Measurements from ENCODE around the gene HERC2. TPM values are rescaled to one million over a fixed set of nuclear protein-coding genes. Genes with fewer than 3 reads are reported as not detected.

The HERC2 gene
- total and polyA plus RNA-seq, 2 of the 8 experiments (the other 6 are each of a cell fraction or from before 2014, with no cell fraction given): 83.0 to 88.7 TPM

GRCh38 chr15:28286031-28286430 is 35.9 kb downstream of the HERC2 start:
- H2BK120ac ChIP-seq (replicated peaks; ENCODE audit: low read depth, low read length): no peak overlapping the region
- no peak overlapping the region for H3K4me3 ChIP-seq (ENCODE audit: extremely low read depth in 1 of 4, insufficient read depth in 2 of 4, low read depth in 3 of 4, low read length in 4 of 4)
- H3K56ac ChIP-seq (replicated peaks; ENCODE audit: insufficient read length, low read depth, low read length): no peak overlapping the region
- DNase-seq (ENCODE audit: low read depth in 1 of 2, low spot score in 2 of 2) (no peak), FAIRE-seq (no peak)
- no peak overlapping the region for H2AK5ac ChIP-seq (ENCODE audit: low read depth, low read length)
- 90% methylated on average over 3 of the region's 3 CpGs; no CpG with 5 or more reads in 1 of the 2 experiments for WGBS, 2 experiments (ENCODE audit: extremely low coverage in 1 of 2, insufficient coverage in 1 of 2, insufficient read length in 1 of 2, insufficient replicate concordance in 2 of 2, low coverage in 1 of 2, low lambda C conversion rate in 2 of 2, missing lambda C conversion rate in 1 of 2)
- ChIA-PET CTCF (ENCODE audit: partially characterized antibody) (no interaction called here), POLR2A (ENCODE audit: partially characterized antibody) (no interaction called here)
- no peaks in the 10 kb centered on the region for H3K23me2 ChIP-seq (ENCODE audit: low read depth, low read length)
- H3K9ac ChIP-seq (replicated peaks in 1 of 4; ENCODE audit: extremely low read depth in 1 of 4, low read depth in 3 of 4, low read length in 3 of 4): no peak overlapping the region
- H3K4me2 ChIP-seq (ENCODE audit: insufficient read depth in 1 of 2, low read depth in 2 of 2, low read length in 2 of 2): no peak overlapping the region
- H2BK5ac ChIP-seq (ENCODE audit: low read depth, low read length): no peak overlapping the region
- H3K79me2 ChIP-seq (ENCODE audit: control insufficient read depth in 1 of 2, insufficient read depth in 2 of 2, low read length in 2 of 2): peaks cover 0 to 55% of the 10 kb centered on the region in 2 experiments; a peak in 2 of 4 replicates
- TF ChIP-seq KDM4A (IDR thresholded peaks at IDR 0.05; ENCODE audit: low read depth, low read length, severe bottlenecking) (no peak), TBP (IDR thresholded peaks at IDR 0.05; ENCODE audit: low read depth, low read length) (no peak), CTCF (IDR thresholded peaks at IDR 0.05; ENCODE audit: control extremely low read depth in 1 of 3, insufficient read depth in 1 of 3, low read depth in 1 of 3, low read length in 3 of 3) (no peak), KDM1A (IDR thresholded peaks at IDR 0.05; ENCODE audit: borderline replicate concordance, low read length) (no peak), BACH1 (IDR thresholded peaks at IDR 0.05; ENCODE audit: low read length) (no peak), SP2 (IDR thresholded peaks at IDR 0.05; ENCODE audit: low read length) (no peak), PHF8 (conservative IDR thresholded peaks at IDR 0.05; ENCODE audit: low read depth, low read length) (no peak)
- H2BK20ac ChIP-seq (ENCODE audit: low read length): no peak overlapping the region
- no peak overlapping the region for H3K27ac ChIP-seq (ENCODE audit: low read depth, low read length)
- H3K9me3 ChIP-seq (ENCODE audit: insufficient read depth in 2 of 2, low read depth in 1 of 2, low read length in 1 of 2): peaks cover 4 to 12% of the 10 kb centered on the region in 2 experiments; a peak in 2 of 4 replicates
- no peak overlapping the region for H3K14ac ChIP-seq (ENCODE audit: insufficient read length)
- H3K18ac ChIP-seq (ENCODE audit: extremely low read depth, low read length): no peak overlapping the region
- no peak overlapping the region for H4K5ac ChIP-seq (ENCODE audit: insufficient read length, low read depth, low read length)
- H4K91ac ChIP-seq (replicated peaks; ENCODE audit: insufficient read length, low read length): no peak overlapping the region
- H3K36me3 ChIP-seq (ENCODE audit: control insufficient read depth in 2 of 4, insufficient read depth in 4 of 4, low read length in 3 of 4): peaks cover 4 to 18% (median 10%) of the 10 kb centered on the region in 4 experiments
- H3K4ac ChIP-seq (replicated peaks; ENCODE audit: insufficient read length, low read depth, low read length): no peak overlapping the region
- no peak overlapping the region for H2AFZ ChIP-seq (ENCODE audit: low read length)
- no peaks in the 10 kb centered on the region for H3K4me1 ChIP-seq (replicated peaks in 1 of 4; ENCODE audit: control insufficient read depth in 3 of 4, insufficient read depth in 4 of 4, low read length in 3 of 4)
- H3K23ac ChIP-seq (ENCODE audit: insufficient read length): no peak overlapping the region
- H2BK12ac ChIP-seq (ENCODE audit: low read depth, low read length): no peak overlapping the region
- no peak overlapping the region for H4K8ac ChIP-seq (ENCODE audit: extremely low read depth, insufficient read depth, low read length)
- H4K20me1 ChIP-seq (replicated peaks in 1 of 2; ENCODE audit: control insufficient read depth in 1 of 2, insufficient read depth in 2 of 2, low read length in 2 of 2): peaks cover 0 to 6% of the 10 kb centered on the region in 2 experiments
- H2BK15ac ChIP-seq (ENCODE audit: low read length): no peak overlapping the region
- H3K79me1 ChIP-seq (ENCODE audit: low read depth, low read length): peaks cover 5% of the 10 kb centered on the region
- no peaks in the 10 kb centered on the region for H3K27me3 ChIP-seq (replicated peaks in 1 of 4; ENCODE audit: control insufficient read depth in 3 of 4, extremely low read depth in 1 of 4, insufficient read depth in 3 of 4, low read length in 3 of 4)
